ENCODE results near the gene TPBGL.

DNA sequence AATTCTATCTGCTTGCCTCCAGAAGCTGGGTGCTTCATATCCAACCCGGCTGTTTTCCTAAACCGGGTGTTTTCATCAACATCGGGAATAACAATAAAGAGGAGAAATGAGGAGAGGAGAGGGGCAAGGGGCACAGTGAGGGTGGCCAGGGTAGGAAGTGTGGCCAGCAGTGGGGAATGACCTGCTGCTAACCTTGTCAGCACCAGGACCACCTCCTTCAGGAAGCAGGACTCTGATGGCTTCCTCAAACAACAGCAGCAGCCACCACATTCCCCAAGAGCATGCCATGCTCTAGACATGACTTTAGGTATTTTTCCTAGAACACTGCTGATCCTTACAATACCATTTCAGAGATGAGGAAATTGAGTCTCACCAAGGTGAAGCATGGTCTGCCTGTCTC, 52.4 kb downstream of the TPBGL start:
- TF ChIP-seq EP300 (IDR thresholded peaks at IDR 0.05), result no peak
- TF ChIP-seq, protein P1, sequence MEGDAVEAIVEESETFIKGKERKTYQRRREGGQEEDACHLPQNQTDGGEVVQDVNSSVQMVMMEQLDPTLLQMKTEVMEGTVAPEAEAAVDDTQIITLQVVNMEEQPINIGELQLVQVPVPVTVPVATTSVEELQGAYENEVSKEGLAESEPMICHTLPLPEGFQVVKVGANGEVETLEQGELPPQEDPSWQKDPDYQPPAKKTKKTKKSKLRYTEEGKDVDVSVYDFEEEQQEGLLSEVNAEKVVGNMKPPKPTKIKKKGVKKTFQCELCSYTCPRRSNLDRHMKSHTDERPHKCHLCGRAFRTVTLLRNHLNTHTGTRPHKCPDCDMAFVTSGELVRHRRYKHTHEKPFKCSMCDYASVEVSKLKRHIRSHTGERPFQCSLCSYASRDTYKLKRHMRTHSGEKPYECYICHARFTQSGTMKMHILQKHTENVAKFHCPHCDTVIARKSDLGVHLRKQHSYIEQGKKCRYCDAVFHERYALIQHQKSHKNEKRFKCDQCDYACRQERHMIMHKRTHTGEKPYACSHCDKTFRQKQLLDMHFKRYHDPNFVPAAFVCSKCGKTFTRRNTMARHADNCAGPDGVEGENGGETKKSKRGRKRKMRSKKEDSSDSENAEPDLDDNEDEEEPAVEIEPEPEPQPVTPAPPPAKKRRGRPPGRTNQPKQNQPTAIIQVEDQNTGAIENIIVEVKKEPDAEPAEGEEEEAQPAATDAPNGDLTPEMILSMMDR (IDR thresholded peaks at IDR 0.05), result no peak
- TF ChIP-seq POLR2A (IDR thresholded peaks at IDR 0.05), result no peak

Data from suprapubic skin (tissue), 3 donors.